H9 (cell line): ENCODE data around the gene SERPINE2. TPM values are rescaled to one million over a fixed set of nuclear protein-coding genes. Genes with fewer than 3 reads are reported as not detected.

Experiments
- DNase-seq: peaks from one replicate; pipeline ENCODE4 v3.0.0-alpha.2; 2017
- H2AFZ ChIP-seq: one replicate; pipeline ENCODE4 v1.6.1; 2013; ENCODE audit warnings: mild to moderate bottlenecking, low read length, control low read depth, moderate library complexity
- H2AK5ac ChIP-seq: 2 replicates; pipeline ENCODE4 v1.6.1; 2013; ENCODE audit warnings: low read length, control low read depth, mixed read lengths; ENCODE audit not compliant: insufficient read length
- H2BK120ac ChIP-seq: one replicate; pipeline ENCODE4 v1.6.1; 2013; ENCODE audit warnings: low read depth, mild to moderate bottlenecking, low read length, control low read depth, inconsistent platforms; ENCODE audit not compliant: poor library complexity, severe bottlenecking
- H2BK12ac ChIP-seq: 2 replicates; pipeline ENCODE4 v1.6.1; 2013; ENCODE audit warnings: low read length, control low read depth, mixed read lengths, low read depth; ENCODE audit not compliant: insufficient read length
- H2BK15ac ChIP-seq: 2 replicates; pipeline ENCODE4 v1.6.1; 2013; ENCODE audit warnings: low read depth, low read length, control low read depth
- H2BK20ac ChIP-seq: one replicate; pipeline ENCODE4 v1.6.1; 2013; ENCODE audit warnings: low read depth, mild to moderate bottlenecking, low read length, control low read depth, inconsistent platforms; ENCODE audit not compliant: poor library complexity, severe bottlenecking
- H2BK5ac ChIP-seq: 2 replicates; pipeline ENCODE4 v1.6.1; 2013; ENCODE audit warnings: low read length, control low read depth, mixed read lengths; ENCODE audit not compliant: insufficient read length
- H3K14ac ChIP-seq: 2 replicates; pipeline ENCODE4 v1.6.1; 2013; ENCODE audit warnings: low read length, control low read depth; ENCODE audit not compliant: insufficient read depth
- H3K18ac ChIP-seq: 2 replicates; pipeline ENCODE4 v1.6.1; 2013; ENCODE audit warnings: low read depth, mild to moderate bottlenecking, mixed read lengths, low read length, control low read depth; ENCODE audit not compliant: insufficient read length
- H3K23ac ChIP-seq: 2 replicates; pipeline ENCODE4 v1.6.1; 2013; ENCODE audit warnings: low read length, control low read depth, mixed read lengths, low read depth; ENCODE audit not compliant: insufficient read length
- H3K23me2 ChIP-seq: 2 replicates; pipeline ENCODE4 v1.6.1; 2013; ENCODE audit warnings: low read depth, mild to moderate bottlenecking, mixed read lengths, low read length, control low read depth; ENCODE audit not compliant: insufficient read length, poor library complexity, severe bottlenecking
- H3K27ac ChIP-seq: 2 replicates; pipeline ENCODE4 v1.5.1; 2013; ENCODE audit warnings: low read length, control low read depth, mixed read lengths, low read depth; ENCODE audit not compliant: insufficient read length
- H3K27me3 ChIP-seq: 2 replicates; pipeline ENCODE4 v1.6.1; 2013; ENCODE audit warnings: low read length, control low read depth, inconsistent platforms; ENCODE audit not compliant: insufficient read depth
- H3K4ac ChIP-seq: 2 replicates; pipeline ENCODE4 v1.6.1; 2013; ENCODE audit warnings: low read depth, mild to moderate bottlenecking, control low read depth, inconsistent platforms, low read length, moderate library complexity
- H3K4me1 ChIP-seq: 2 replicates; pipeline ENCODE4 v1.6.1; 2013; ENCODE audit warnings: low read length, control low read depth, inconsistent platforms; ENCODE audit not compliant: insufficient read depth
- H3K4me2 ChIP-seq: 2 replicates; pipeline ENCODE4 v1.6.1; 2013; ENCODE audit warnings: low read length, control low read depth, mixed read lengths; ENCODE audit not compliant: insufficient read length, insufficient read depth
- H3K56ac ChIP-seq: 2 replicates; pipeline ENCODE4 v1.6.1; 2013; ENCODE audit warnings: low read depth, mild to moderate bottlenecking, mixed read lengths, low read length, control low read depth; ENCODE audit not compliant: insufficient read length
- H3K79me1 ChIP-seq: 2 replicates; pipeline ENCODE4 v1.6.1; 2013; ENCODE audit warnings: low read depth, mild to moderate bottlenecking, moderate library complexity, low read length, control low read depth, inconsistent platforms; ENCODE audit not compliant: insufficient read depth, poor library complexity, severe bottlenecking
- H3K79me2 ChIP-seq: 2 replicates; pipeline ENCODE4 v1.6.1; 2013; ENCODE audit warnings: low read length, control low read depth, inconsistent platforms; ENCODE audit not compliant: insufficient read depth
- H3K9ac ChIP-seq: 2 replicates; pipeline ENCODE4 v1.6.1; 2013; ENCODE audit warnings: low read length, control low read depth, mixed read lengths; ENCODE audit not compliant: insufficient read length; ENCODE audit errors: extremely low read depth
- H3K9me3 ChIP-seq: one replicate; pipeline ENCODE4 v1.6.1; 2013; ENCODE audit warnings: low read depth, low read length, inconsistent platforms; ENCODE audit not compliant: control insufficient read depth
- H3T11ph ChIP-seq: one replicate; pipeline ENCODE4 v1.6.1; 2013; ENCODE audit warnings: mild to moderate bottlenecking, low read length, control low read depth, inconsistent platforms
- H4K20me1 ChIP-seq: one replicate; pipeline ENCODE4 v1.6.1; 2013; ENCODE audit not compliant: control insufficient read depth, insufficient read length, insufficient read depth
- H4K5ac ChIP-seq: 2 replicates; pipeline ENCODE4 v1.6.1; 2013; ENCODE audit warnings: low read depth, mild to moderate bottlenecking, mixed read lengths, low read length, control low read depth; ENCODE audit not compliant: insufficient read length
- H4K8ac ChIP-seq: replicated peaks from 2 replicates; pipeline ENCODE4 v1.6.1; 2013; ENCODE audit warnings: low read length, control low read depth, mixed read lengths, low read depth; ENCODE audit not compliant: insufficient read length
- H4K91ac ChIP-seq: 2 replicates; pipeline ENCODE4 v1.6.1; 2013; ENCODE audit warnings: low read depth, mild to moderate bottlenecking, moderate library complexity, mixed read lengths, low read length, control low read depth; ENCODE audit not compliant: insufficient read length
- H3K27ac Mint-ChIP-seq, 3 experiments: 2 replicates in 2 of 3; 3 replicates in 1 of 3; pipeline ENCODE4 v1.8.0; 2020 to 2021; ENCODE audit warnings: mixed read lengths in 3 of 3, mild to moderate bottlenecking in 1 of 3, moderate library complexity in 1 of 3
- H3K27me3 Mint-ChIP-seq: 2 replicates; pipeline ENCODE4 v1.8.0; 2021; ENCODE audit warnings: low read depth, mild to moderate bottlenecking, moderate library complexity, mixed read lengths
- H3K36me3 Mint-ChIP-seq, 3 experiments: 2 replicates in 2 of 3; 3 replicates in 1 of 3; pipeline ENCODE4 v1.8.0; 2020 to 2021; ENCODE audit warnings: low read depth in 3 of 3, mixed read lengths in 3 of 3; ENCODE audit not compliant: insufficient read depth in 1 of 3
- H3K4me1 Mint-ChIP-seq, 2 experiments: 2 replicates each; pipeline ENCODE4 v1.8.0; 2020; ENCODE audit warnings: mixed read lengths in 2 of 2
- H3K4me3 Mint-ChIP-seq, 2 experiments: 2 replicates in 1 of 2; 3 replicates in 1 of 2; pipeline ENCODE4 v1.8.0; 2020 to 2021; ENCODE audit warnings: mild to moderate bottlenecking in 2 of 2, mixed read lengths in 2 of 2, moderate library complexity in 1 of 2
- H3K9me3 Mint-ChIP-seq, 2 experiments: 2 replicates in 1 of 2; 3 replicates in 1 of 2; pipeline ENCODE4 v1.8.0; 2020; ENCODE audit warnings: mild to moderate bottlenecking in 2 of 2, mixed read lengths in 2 of 2, moderate library complexity in 1 of 2
- CTCF ChIP-seq: fragments of 200-600 bp; sonication (generic); conservative IDR thresholded peaks from 3 replicates; pipeline ENCODE4 v1.8.0; 2021; ENCODE audit warnings: antibody characterized with exemption, mild to moderate bottlenecking
- WGBS: extraction: QIAGEN DNeasy Blood & Tissue Kit; methylation state at CpG from one replicate; pipeline ENCODE4 v1.1.7; 2013; ENCODE audit warnings: missing lambda C conversion rate, low lambda C conversion rate, mixed read lengths; ENCODE audit not compliant: insufficient read length; ENCODE audit errors: extremely low coverage; 5-methylcytosine and 5-hydroxymethylcytosine counted together
- total RNA-seq: library from RNA; stranded (reverse); gene quantifications from 2 replicates; pipeline ENCODE4 v1.2.1, GENCODE V29; 2021

Gene SERPINE2
- total RNA-seq, 1 experiment from 2014 or later = 40.0 TPM

GRCh38 chr2:223999862-224000261 is 39.2 kb downstream of the SERPINE2 start:
- Histone ChIP-seq H3K4me2 (no peak overlapping the region), H3K23ac (no peak overlapping the region), H2BK20ac (no peak overlapping the region), H2BK5ac (no peak overlapping the region), H4K8ac (no peak overlapping the region), H3K27me3 (no peaks in the 10 kb centered on the region), H3K4me1 (no peaks in the 10 kb centered on the region), H3K79me2 (no peaks in the 10 kb centered on the region), H4K5ac (no peak overlapping the region), H3K18ac (no peak overlapping the region), H3K56ac (no peak overlapping the region), H3K9me3 (no peaks in the 10 kb centered on the region), H3T11ph (no peak overlapping the region), H2BK12ac (no peak overlapping the region), H3K9ac (no peak overlapping the region), H2AK5ac (no peak overlapping the region), H3K23me2 (no peaks in the 10 kb centered on the region), H2AFZ (no peak overlapping the region), H3K14ac (no peak overlapping the region), H2BK120ac (no peak overlapping the region), H3K27ac (no peak overlapping the region), H4K91ac (no peak overlapping the region), H3K79me1 (no peaks in the 10 kb centered on the region), H3K4ac (no peak overlapping the region), H4K20me1 (no peaks in the 10 kb centered on the region), H2BK15ac (no peak overlapping the region)
- WGBS = no CpG with 5 or more reads among the region's 11 CpGs
- no peaks in the 10 kb centered on the region; a peak in 2 of 5 replicates for H3K9me3 Mint-ChIP-seq
- peaks cover 15 to 18% of the 10 kb centered on the region in 2 experiments for H3K4me1 Mint-ChIP-seq
- no peaks in the 10 kb centered on the region for H3K27me3 Mint-ChIP-seq
- H3K36me3 Mint-ChIP-seq = peaks cover 11 to 26% (median 20%) of the 10 kb centered on the region in 3 experiments; a peak in 5 of 7 replicates
- no peak for DNase-seq
- H3K27ac Mint-ChIP-seq = peak overlapping the region in 2 of 3 experiments; percentile 65 to 82; a peak in 1 of 7 replicates
- no peak for TF ChIP-seq CTCF
- no peak overlapping the region for H3K4me3 Mint-ChIP-seq
